T-helper 1 cell treated with Interleukin-12 subunit alpha and Interleukin-12 subunit beta and Interleukin-4 antibody, amounts not matched to agents 30 μg/mL and 1 μg/mL, for 36 hours (primary cell): ENCODE data around the gene EOGT.
A peak's percentile ranks its signal among the peaks of the same experiment; 100 is the strongest.

Experiments used
- H3K27ac Mint-ChIP-seq: one replicate; pipeline ENCODE4 v1.8.0; 2021; ENCODE audit warnings: mild to moderate bottlenecking, mixed read lengths
- H3K27me3 Mint-ChIP-seq: one replicate; pipeline ENCODE4 v1.8.0; 2021; ENCODE audit warnings: low read depth, mixed read lengths
- H3K36me3 Mint-ChIP-seq: one replicate; pipeline ENCODE4 v1.8.0; 2021; ENCODE audit warnings: low read depth, mixed read lengths
- H3K4me1 Mint-ChIP-seq: one replicate; pipeline ENCODE4 v1.8.0; 2021; ENCODE audit warnings: low read depth, mixed read lengths
- H3K4me3 Mint-ChIP-seq: one replicate; pipeline ENCODE4 v1.8.0; 2021; ENCODE audit warnings: mild to moderate bottlenecking, moderate library complexity, mixed read lengths
- H3K9me3 Mint-ChIP-seq: one replicate; pipeline ENCODE4 v1.8.0; 2021; ENCODE audit warnings: mixed read lengths

Gene EOGT

GRCh38 chr3:69013253-69014021, at the start of gene EOGT:
TSS of gene EOGT (minus strand) at chr3:69013684. CDS start at chr3:69009846, 3,838 bp downstream.
- peak within 1 kb of the TSS; percentile 91 for H3K4me3 Mint-ChIP-seq
- no peaks in the 10 kb centered on the region for H3K27me3 Mint-ChIP-seq
- H3K9me3 Mint-ChIP-seq = no peaks in the 10 kb centered on the region
- H3K36me3 Mint-ChIP-seq = peaks cover 9% of the 10 kb centered on the region
- H3K4me1 Mint-ChIP-seq = peaks cover 25% of the 10 kb centered on the region
- H3K27ac Mint-ChIP-seq = peak within 1 kb of the TSS; percentile 77

DNA sequence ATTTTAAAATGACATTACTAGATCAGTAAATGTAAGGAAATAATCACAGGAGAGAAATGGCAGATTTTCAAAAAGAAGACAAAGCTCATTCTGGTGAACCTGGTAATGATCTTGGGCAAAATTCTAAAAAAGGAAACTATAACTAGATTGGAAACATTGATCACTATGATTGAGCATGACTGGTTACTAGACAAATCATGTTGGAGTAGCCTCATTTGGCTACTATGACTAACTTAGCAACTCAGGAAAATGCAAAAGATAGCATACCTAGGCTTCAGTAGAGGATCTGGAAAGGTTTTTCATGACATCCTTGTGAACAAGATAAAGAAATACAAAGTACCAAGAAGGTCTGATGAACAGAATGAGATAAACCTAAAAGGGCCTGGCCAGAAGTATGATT, 46.2 kb upstream of the EOGT start:
- Mint-ChIP-seq H3K27me3 (no peaks in the 10 kb centered on the region), H3K9me3 (no peaks in the 10 kb centered on the region), H3K27ac (peak overlapping the region; percentile 93), H3K36me3 (peaks cover 62% of the 10 kb centered on the region), H3K4me1 (peaks cover 52% of the 10 kb centered on the region), H3K4me3 (no peak overlapping the region)

DNA sequence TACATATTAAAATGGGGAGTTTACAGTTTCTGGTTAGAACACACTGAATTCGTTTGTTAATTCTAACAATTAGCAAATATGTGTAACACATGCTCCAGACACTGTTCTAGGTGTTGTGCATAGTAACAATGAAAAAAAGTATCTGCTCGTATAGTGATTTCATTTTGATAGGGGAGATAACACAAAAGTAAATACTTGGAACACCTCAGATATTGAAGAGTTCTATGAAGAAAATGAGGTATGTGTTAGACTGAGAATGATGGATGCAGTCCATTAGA, 45.4 kb upstream of the EOGT start:
- Mint-ChIP-seq H3K36me3 (peaks cover 57% of the 10 kb centered on the region), H3K27ac (peak overlapping the region; percentile 93), H3K4me1 (peaks cover 44% of the 10 kb centered on the region), H3K4me3 (peak overlapping the region; percentile 35), H3K27me3 (no peaks in the 10 kb centered on the region), H3K9me3 (no peaks in the 10 kb centered on the region)

GRCh38 chr3:69058180-69058946, 44.9 kb upstream of the EOGT start:
- H3K27me3 Mint-ChIP-seq = no peaks in the 10 kb centered on the region
- peaks cover 38% of the 10 kb centered on the region for H3K4me1 Mint-ChIP-seq
- H3K9me3 Mint-ChIP-seq = no peaks in the 10 kb centered on the region
- peak overlapping the region; percentile 93 for H3K27ac Mint-ChIP-seq
- peak overlapping the region; percentile 35 for H3K4me3 Mint-ChIP-seq
- H3K36me3 Mint-ChIP-seq = peaks cover 57% of the 10 kb centered on the region

DNA sequence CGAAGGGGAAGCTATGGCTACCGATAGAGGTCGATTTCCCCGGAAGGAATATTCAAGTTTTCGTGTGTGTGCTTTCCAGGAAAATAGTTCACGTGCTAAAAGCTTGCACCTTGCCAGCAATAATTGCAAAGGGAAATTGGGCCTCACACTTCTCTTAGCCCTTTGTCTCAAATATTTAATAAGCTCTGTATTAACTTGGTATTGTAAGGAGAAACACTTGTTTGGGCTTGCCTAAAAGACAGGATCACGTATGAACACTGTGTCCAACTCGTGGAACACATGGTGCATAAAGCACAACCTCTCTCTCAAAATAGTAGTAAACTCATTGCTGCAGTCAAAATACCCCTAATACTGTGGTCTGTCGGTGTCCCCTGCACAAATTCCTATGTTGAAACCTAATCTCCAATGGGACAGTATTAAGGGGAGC, 39.0 kb upstream of the EOGT start:
- H3K36me3 Mint-ChIP-seq = peaks cover 36% of the 10 kb centered on the region

GRCh38 chr3:69051756-69052471, 38.4 kb upstream of the EOGT start, which contains the start of gene TMF1:
TSS of gene TMF1 (minus strand) at chr3:69052333. CDS start at chr3:69052086, 247 bp downstream.
- Mint-ChIP-seq H3K9me3 (no peaks in the 10 kb centered on the region), H3K4me3 (peak within 1 kb of the TSS; percentile 95), H3K36me3 (peaks cover 34% of the 10 kb centered on the region), H3K27me3 (no peaks in the 10 kb centered on the region), H3K27ac (peak within 1 kb of the TSS; percentile 95), H3K4me1 (peaks cover 38% of the 10 kb centered on the region)

More for the DNA sequence above, 39.0 kb upstream of the EOGT start:
- Mint-ChIP-seq H3K27ac (peak overlapping the region; percentile 95), H3K9me3 (no peaks in the 10 kb centered on the region), H3K4me3 (peak overlapping the region; percentile 95), H3K4me1 (peaks cover 37% of the 10 kb centered on the region), H3K27me3 (no peaks in the 10 kb centered on the region)

- Mint-ChIP-seq H3K4me1 (peaks cover 47% of the 10 kb centered on the region), H3K27me3 (no peaks in the 10 kb centered on the region), H3K36me3 (peaks cover 35% of the 10 kb centered on the region), H3K4me3 (peak overlapping the region; percentile 48), H3K9me3 (no peaks in the 10 kb centered on the region), H3K27ac (no peak overlapping the region)
These were observed 35.5 kb upstream of the EOGT start for GRCh38 chr3:69048990-69049389.

DNA sequence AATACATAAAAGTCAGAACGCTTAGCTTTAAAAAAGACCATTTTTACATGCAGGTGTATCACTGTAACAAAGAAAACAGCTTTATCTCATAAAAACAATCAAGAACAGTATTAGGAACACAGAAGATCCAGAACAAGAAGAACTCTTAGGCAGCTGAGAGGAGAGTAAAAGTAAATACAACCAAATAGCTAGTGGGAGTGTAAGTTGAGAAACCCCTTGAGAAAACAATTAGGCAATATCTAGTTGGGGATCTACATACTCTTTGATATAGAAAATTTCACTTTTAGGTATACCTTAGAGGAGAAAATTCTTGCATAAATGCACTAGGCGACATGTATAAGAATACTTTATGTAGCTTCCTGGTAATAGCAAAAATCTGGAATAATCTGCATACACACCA, 31.1 kb upstream of the EOGT start:
- H3K9me3 Mint-ChIP-seq = no peaks in the 10 kb centered on the region
- peaks cover 37% of the 10 kb centered on the region for H3K36me3 Mint-ChIP-seq
- H3K27me3 Mint-ChIP-seq = no peaks in the 10 kb centered on the region
- H3K27ac Mint-ChIP-seq = no peak overlapping the region
- H3K4me1 Mint-ChIP-seq = peaks cover 27% of the 10 kb centered on the region
- no peak overlapping the region for H3K4me3 Mint-ChIP-seq

DNA sequence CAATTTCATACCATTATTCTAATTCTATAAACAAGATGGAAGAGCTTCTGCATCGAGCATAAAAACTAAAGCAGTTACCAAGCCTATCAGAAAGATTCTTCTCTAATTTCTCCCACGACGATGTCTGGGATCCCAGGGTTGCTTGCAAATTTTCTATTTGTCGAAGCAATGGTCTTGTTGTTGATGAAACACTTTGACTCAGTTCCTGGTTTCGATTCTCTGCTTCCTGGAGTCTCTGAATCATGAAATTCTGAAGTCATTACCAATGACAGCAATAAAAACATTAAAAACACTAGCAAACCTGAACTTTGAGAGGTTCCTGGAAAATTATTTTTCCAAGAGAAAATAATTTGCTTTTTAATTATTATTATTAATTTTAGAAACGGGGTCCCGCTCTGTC, 20.0 kb upstream of the EOGT start:
- peak overlapping the region; percentile 45 for H3K27ac Mint-ChIP-seq
- peaks cover 47% of the 10 kb centered on the region for H3K36me3 Mint-ChIP-seq
- no peaks in the 10 kb centered on the region for H3K9me3 Mint-ChIP-seq
- H3K4me3 Mint-ChIP-seq = no peak overlapping the region
- H3K4me1 Mint-ChIP-seq = peaks cover 13% of the 10 kb centered on the region
- no peaks in the 10 kb centered on the region for H3K27me3 Mint-ChIP-seq

DNA sequence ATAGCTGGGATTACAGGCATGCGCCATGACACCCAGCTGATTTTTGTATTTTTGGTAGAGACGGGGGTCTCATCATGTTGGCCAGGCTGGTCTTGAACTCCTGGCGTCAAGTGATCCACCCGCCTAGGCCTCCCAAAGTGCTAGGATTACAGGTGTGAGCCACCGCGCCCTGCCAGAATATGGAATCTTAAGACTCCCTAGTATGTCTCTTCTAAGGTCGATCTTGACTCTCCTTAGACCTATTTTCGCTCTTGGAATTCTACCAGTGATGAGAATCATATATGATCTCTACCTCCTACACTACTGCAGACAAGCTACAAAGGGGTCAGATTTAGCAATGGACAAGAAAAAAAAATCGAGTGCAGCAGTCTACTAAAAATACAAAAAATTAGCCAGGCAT, 19.3 kb upstream of the EOGT start:
- peaks cover 51% of the 10 kb centered on the region for H3K36me3 Mint-ChIP-seq
- H3K4me3 Mint-ChIP-seq = no peak overlapping the region

GRCh38 chr3:69032142-69032541, 18.7 kb upstream of the EOGT start:
- H3K27ac Mint-ChIP-seq = no peak overlapping the region
- H3K27me3 Mint-ChIP-seq = no peaks in the 10 kb centered on the region
- H3K9me3 Mint-ChIP-seq = no peaks in the 10 kb centered on the region
- H3K4me3 Mint-ChIP-seq = no peak overlapping the region
- H3K36me3 Mint-ChIP-seq = peaks cover 56% of the 10 kb centered on the region
- peaks cover 13% of the 10 kb centered on the region for H3K4me1 Mint-ChIP-seq

More for the DNA sequence above, 19.3 kb upstream of the EOGT start:
- Mint-ChIP-seq H3K27ac (peak overlapping the region; percentile 73), H3K9me3 (no peaks in the 10 kb centered on the region), H3K4me1 (peaks cover 13% of the 10 kb centered on the region), H3K27me3 (no peaks in the 10 kb centered on the region)

GRCh38 chr3:69031635-69032034, 18.2 kb upstream of the EOGT start:
- H3K36me3 Mint-ChIP-seq = peaks cover 55% of the 10 kb centered on the region
- no peaks in the 10 kb centered on the region for H3K27me3 Mint-ChIP-seq
- H3K4me3 Mint-ChIP-seq = no peak overlapping the region
- peaks cover 13% of the 10 kb centered on the region for H3K4me1 Mint-ChIP-seq
- no peak overlapping the region for H3K27ac Mint-ChIP-seq
- no peaks in the 10 kb centered on the region for H3K9me3 Mint-ChIP-seq

DNA sequence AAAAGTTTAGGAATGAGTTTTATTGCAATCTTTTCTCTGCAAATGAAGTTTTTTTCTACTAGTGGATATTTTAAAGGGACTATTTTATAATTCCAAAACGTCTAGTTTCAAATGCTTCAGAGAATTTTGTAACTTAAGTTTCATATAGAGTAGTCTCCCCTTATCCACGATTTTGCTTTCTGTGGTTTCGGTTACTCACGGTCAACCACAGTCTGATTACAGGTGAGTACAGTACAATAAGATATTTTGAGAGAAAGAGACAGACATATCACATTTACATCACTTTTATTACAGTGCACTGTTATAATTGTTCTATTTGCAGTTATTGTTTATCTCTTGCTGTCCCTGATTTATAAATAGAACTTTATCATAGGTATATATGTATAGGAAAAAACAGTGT, 7.4 kb upstream of the EOGT start:
- Mint-ChIP-seq H3K9me3 (no peaks in the 10 kb centered on the region), H3K4me1 (peaks cover 12% of the 10 kb centered on the region), H3K4me3 (no peak overlapping the region), H3K36me3 (peaks cover 18% of the 10 kb centered on the region), H3K27me3 (no peaks in the 10 kb centered on the region), H3K27ac (no peak overlapping the region)

- Mint-ChIP-seq H3K36me3 (peaks cover 13% of the 10 kb centered on the region), H3K27me3 (no peaks in the 10 kb centered on the region), H3K4me3 (no peak overlapping the region), H3K4me1 (peaks cover 13% of the 10 kb centered on the region), H3K27ac (no peak overlapping the region), H3K9me3 (no peaks in the 10 kb centered on the region)
These were observed 6.9 kb upstream of the EOGT start for GRCh38 chr3:69020424-69020823.
